HTERT RPE-1 (cell line): ENCODE data around the gene CIAO2A.
"Not testable (repeated sequence)": the region's sequence is repeated elsewhere in the genome, so short reads cannot be mapped to it uniquely, and the experiment has no call there.

Experiments used
- in situ Hi-C: fragments of 300-500 bp; cut with MboI; formaldehyde crosslinking; loops from 4 replicates; pipeline ENCODE4 v1.14.3; 2020; ENCODE audit warnings: low sequenced_read_pairs

The CIAO2A gene, protein sequence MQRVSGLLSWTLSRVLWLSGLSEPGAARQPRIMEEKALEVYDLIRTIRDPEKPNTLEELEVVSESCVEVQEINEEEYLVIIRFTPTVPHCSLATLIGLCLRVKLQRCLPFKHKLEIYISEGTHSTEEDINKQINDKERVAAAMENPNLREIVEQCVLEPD

DNA sequence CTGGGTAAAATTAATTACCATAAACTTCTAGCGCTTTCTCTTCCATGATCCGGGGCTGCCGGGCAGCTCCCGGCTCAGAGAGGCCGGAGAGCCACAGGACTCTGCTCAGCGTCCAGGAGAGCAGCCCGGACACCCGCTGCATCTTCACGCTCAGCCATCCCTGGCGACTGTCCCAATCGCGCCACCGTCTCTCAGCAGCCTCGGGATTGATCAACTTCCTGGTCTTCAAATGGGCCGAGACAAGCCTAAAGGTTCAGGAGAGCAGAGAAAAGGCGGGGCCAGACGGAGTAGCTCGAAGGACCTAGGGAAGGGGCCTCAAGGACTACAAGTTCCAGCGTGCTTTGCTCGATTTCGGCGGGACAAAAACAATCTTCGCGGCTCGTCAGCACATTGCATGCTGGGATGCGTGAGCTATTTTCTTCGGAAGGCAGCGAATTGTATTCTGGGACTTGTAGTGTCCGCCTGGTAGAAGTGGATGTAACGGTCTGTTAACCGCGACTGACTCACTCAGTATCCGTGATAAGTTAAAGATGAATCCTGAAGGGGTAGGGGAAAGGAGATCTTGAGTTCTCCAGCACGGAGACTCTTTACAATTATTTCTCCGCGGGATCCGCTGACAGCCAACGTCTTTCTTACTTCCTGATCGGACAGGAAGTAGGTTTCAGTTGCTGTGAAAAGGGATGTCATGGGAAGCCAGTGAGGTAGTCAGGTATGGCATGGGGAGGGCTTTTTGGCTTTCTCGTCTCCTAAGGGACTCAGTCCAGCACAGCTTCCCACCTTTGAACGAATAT is at the start of gene CIAO2A:
CIAO2A (minus strand) TSS at position 212 of the 791 bp plus-strand sequence; CDS start at position 142, 70 bp downstream.
- in situ Hi-C loops, result no loop called here

GRCh38 chr15:64143276-64143675 is 49.6 kb upstream of the CIAO2A start:
- in situ Hi-C loops, result no loop called here

DNA sequence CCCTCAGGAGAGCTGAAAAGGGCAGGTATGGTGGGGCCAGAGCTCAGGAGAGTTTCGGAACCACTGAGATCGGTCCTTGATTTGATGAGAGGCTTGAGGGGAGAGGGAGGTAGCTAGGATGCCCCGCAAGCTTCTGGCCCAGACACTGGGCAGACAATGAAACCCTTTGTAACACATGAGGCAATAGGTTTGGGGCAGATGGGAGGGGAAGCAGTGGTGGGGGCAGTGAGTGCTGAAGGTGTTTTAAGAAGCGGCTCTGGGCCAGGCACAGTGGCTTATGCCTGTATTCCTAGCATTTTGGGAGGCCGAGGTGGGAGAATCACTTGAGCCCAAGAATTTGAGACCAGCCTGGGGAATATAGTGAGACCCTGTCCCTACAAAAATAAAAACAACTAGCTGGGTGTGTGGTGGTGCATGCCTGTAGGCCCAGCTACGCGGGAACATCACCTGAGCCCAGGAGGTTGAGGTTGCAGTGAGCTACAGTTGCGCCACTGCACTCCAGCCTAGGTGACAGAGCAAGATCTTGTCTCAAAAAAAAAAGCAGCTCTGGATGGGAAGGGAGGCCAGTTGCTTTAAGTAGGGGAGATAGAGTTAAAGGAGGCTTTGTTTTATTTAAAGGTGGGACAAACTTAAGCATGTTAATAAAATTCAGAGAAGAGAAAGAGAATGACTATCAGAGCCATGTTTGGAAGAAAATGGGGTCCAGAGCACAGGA is 48.3 kb upstream of the CIAO2A start:
- in situ Hi-C loops, result no loop called here

DNA sequence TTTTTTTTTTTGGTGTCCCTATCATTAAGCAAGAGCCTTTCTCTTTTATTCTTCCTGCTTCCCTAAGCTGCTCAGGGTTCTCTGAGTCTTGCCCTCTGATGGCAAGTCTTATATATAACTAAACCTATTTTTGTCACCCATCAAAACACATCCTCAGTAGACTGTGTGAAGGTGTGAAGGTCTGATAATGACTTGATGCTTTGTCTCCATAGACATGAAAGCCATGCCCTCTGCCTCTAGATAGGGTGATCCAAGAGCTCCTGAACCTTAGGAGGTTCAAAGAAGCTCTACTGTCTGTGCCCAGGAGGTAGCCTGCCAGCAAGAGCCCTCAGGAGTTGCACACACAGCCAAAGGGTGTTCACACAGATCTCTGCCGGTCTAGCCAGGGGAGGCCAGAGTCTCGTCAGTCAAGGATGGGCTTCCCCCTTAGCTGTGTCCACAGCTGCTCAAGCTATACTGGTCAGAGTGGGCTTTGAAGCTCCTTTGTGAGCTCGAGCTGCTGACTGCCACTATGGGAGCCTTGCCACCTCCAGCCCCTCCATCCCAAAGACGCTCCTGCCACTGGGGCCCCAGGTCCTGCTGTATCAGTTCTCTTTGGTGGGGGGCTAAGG is 44.8 kb upstream of the CIAO2A start:
- in situ Hi-C loops, result no loop called here

GRCh38 chr15:64137226-64137833 is 43.7 kb upstream of the CIAO2A start:
- in situ Hi-C loops, result no loop called here

- in situ Hi-C loops, result no loop called here
These were observed 42.7 kb upstream of the CIAO2A start for GRCh38 chr15:64136347-64136746.

DNA sequence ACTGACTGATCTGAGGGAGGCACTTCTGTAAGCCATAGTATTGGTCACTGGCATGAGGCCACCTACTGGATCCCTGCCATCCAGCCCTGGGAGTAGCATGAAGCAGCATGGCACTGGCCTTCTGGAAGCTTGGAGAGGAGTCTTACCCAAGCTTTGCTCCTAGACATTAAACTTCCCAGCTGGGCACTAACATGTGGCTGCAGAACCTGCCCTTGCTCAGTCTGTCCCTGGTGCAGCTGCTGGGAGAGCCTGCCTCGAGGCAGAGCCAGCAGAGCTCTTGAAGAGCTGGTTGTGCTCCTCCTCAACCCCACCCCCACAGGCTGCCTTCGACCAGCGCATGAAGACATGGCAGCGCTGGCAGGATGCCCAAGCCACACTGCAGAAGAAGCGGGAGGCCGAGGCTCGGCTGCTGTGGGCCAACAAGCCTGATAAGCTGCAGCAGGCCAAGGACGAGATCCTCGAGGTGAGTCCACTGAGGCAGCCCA is 40.7 kb upstream of the CIAO2A start:
- in situ Hi-C loops, result no loop called here

- in situ Hi-C loops, result no loop called here
These were observed 40.1 kb upstream of the CIAO2A start for GRCh38 chr15:64133623-64134344.

DNA sequence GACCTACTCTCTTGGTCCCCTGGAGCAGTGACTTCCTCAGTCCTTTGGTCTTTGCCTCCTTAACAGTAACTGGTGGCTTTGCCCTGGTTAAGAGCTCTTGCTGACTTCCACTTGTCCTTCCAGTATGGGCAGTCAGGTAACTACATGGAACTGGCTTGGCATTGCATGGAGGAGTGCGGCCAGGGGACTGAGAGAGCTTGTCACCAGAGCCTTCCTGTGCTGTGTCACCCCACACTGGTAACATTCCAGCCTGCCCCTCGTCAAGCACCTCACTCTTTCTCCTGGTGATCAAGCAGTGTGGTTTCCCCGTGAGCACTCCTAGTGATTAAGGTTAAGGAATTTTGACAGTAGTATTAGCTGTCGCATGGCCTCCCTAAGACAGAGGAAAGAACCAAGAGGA is 38.6 kb upstream of the CIAO2A start:
- in situ Hi-C loops, result no loop called here

- in situ Hi-C loops, result no loop called here
These were observed 37.9 kb upstream of the CIAO2A start for GRCh38 chr15:64131547-64131946.

- in situ Hi-C loops, result no loop called here
These were observed 36.5 kb upstream of the CIAO2A start for GRCh38 chr15:64130159-64130558.

DNA sequence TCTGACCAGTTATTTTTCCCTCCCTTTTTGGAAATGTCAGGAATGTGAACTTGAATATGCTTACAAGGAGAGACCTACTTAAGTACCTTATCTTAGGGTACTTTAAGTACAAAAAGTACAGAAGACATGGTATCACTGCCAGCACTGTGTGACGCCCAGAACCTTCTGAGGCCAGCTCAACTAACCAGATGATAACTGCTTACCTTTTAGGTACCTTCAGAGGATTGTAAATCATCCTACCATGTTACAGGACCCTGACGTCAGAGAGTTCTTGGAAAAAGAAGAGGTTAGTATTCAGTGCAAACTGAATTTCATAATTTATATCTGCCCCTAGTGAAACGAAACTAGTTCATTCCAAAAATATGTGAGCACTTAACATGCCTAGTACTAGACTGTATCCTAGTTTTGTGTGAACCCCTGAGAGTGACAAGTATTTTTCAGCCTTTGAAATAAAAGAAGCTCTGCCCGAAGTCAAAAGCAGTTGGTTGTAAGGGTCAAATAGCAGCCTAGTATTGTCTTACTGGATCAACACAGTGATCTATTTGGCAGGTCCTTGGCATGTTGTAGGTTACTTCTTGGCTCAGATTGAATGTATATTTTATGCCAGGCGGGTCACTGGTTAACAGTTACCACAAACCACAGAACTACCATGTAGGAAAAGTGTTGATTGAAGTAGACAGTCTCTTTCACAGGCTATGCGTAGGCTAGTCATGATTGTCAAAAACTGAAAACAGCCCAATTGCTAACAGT is 34.1 kb upstream of the CIAO2A start:
- in situ Hi-C loops, result no loop called here

GRCh38 chr15:64125978-64126377 is 32.3 kb upstream of the CIAO2A start:
- in situ Hi-C loops, result no loop called here

DNA sequence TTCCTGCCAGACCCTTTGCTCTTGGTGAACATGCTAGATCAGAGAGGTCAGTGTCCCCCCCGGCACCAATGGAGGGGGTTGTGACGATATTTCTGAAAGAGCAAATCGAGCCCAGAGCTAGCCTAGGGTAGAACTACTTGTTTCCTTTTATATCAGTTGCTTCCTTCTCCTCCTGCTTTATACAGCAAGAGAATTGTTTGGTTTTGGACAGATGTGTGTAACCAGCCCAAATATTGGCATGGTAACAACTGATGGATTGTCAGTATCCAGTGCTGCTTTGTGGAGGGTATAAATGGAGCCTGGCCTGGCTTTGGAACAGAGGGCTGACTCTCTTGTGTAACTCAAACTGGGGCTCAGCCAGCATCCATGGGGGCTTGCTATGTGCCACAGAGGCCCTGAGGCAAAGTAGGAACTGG is 29.3 kb upstream of the CIAO2A start:
- in situ Hi-C loops, result no loop called here

DNA sequence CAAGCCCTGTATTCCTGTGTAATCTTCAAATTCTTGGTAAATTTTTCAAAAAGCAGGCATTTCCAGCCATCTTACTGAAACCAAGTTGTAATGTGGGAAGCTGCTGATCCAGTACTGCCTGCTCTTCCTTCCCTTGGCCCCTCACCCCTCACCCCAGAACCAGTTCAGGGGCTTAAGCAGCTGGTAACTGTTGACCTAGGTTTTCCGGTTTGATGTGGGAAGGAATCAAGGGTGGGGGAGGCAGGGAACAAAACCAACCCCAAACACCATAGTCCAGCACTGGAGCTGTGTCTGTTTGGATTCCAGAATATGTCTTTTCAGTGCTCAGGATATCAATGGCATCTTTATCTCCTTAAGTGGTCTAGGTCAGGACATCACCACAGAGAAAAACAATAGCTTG is 28.8 kb upstream of the CIAO2A start:
- in situ Hi-C loops, result no loop called here

- in situ Hi-C loops, result no loop called here
These were observed 28.0 kb upstream of the CIAO2A start for GRCh38 chr15:64121614-64122013.

- in situ Hi-C loops, result not testable (repeated sequence)
These were observed 26.7 kb upstream of the CIAO2A start for GRCh38 chr15:64120322-64120721.

DNA sequence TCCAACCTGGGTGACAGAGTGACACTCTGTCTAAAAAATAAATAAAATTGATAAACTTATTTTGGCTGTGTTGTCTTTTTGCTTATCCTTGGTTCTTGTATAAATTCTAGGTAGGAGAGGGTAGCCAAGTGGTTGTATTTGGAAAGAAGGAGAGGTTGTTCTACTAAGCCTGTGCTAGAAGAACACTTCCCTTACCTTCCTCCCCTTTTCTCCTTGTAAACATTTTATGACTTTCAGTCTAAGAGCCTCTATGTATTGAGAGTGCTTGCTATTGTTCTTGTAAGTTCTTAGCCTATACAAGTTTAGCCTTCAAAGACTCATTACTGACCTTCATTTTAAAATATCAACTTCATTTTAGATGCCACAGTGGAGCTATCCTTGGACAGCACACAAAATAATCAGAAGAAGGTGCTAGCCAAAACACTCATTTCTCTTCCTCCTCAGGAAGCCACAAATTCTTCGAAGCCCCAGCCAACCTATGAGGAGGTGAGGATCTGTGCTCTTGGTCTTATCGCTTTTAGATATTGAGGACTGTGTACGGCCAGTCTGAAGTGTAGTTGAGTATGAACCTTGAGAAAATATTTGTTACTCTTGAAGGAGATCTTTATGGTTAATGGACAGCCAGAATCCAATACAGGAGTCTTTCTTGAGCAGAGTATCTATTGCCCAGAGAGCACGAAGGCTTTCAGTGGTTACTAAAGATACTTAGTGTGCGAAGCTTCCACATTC is 24.3 kb upstream of the CIAO2A start:
- in situ Hi-C loops, result no loop called here

- in situ Hi-C loops, result no loop called here
These were observed 19.3 kb upstream of the CIAO2A start for GRCh38 chr15:64112904-64113303.
